Middle frontal gyrus (tissue), 1 donor: ENCODE measurements around the gene PLEKHD1.

Experiments used
- DNase-seq: peaks from one replicate; pipeline ENCODE4 v3.0.0-alpha.2; 2015; ENCODE audit warnings: low spot score; ENCODE audit errors: extremely low spot score

The PLEKHD1 gene

GRCh38 chr14:69518289-69519101 lies 34.0 kb downstream of the PLEKHD1 start:
- no peak for DNase-seq

GRCh38 chr14:69519204-69520100 lies 34.9 kb downstream of the PLEKHD1 start:
- no peak for DNase-seq

GRCh38 chr14:69522026-69522425 lies 37.5 kb downstream of the PLEKHD1 start:
- DNase-seq, result no peak

- no peak for DNase-seq
These were observed 41.4 kb downstream of the PLEKHD1 start for GRCh38 chr14:69525896-69526295.

GRCh38 chr14:69527635-69528034 lies 43.1 kb downstream of the PLEKHD1 start:
- DNase-seq, result no peak

DNA sequence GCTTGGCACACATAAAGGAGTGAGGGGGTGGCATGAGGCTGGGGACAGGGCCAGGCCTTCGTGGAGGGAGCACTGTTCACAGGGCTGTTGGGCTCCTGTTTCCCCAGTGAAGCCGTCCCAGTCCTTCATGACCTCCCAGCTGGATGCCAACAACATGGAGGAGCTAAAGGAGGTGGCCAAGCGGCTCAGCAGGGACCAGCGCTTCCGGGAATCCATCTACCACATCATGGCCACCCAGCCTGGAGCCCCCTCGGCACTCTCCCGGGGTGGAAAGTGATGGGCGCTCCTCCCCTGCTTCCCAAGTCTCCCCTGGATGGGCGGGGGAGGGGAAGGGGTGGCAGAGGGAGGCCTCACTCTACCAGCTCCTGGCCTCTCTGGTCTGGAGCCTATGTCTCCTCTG lies 43.6 kb downstream of the PLEKHD1 start:
- DNase-seq, result no peak

DNA sequence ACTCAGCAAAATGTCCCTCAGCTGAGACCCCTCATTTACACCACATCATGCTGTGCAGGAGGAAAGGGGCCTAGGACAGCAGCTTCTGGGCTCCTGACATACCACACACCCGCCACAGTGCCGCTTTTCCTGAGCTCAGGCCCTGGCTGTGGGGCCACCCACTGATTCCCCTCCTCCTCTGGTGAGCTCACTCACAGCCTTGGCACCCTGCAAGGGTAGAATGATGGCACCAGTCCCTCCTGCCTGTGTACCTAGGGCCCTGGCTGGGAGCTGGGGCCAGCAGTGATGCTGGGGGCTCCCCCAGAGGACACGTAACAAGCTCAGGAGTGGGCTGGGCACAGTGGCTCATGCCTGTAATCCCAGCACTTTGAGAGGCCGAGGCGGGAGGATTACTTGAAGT lies 44.4 kb downstream of the PLEKHD1 start:
- DNase-seq, result no peak

- DNase-seq, result no peak
These were observed 45.0 kb downstream of the PLEKHD1 start for GRCh38 chr14:69529563-69529962.

- DNase-seq, result no peak
These were observed 45.6 kb downstream of the PLEKHD1 start for GRCh38 chr14:69530095-69530494.

GRCh38 chr14:69531135-69531534 lies 46.6 kb downstream of the PLEKHD1 start:
- DNase-seq, result no peak

- no peak for DNase-seq
These were observed 48.2 kb downstream of the PLEKHD1 start for GRCh38 chr14:69532561-69533340.

GRCh38 chr14:69535230-69535848 lies 50.8 kb downstream of the PLEKHD1 start:
- DNase-seq, result peak; percentile 33

DNA sequence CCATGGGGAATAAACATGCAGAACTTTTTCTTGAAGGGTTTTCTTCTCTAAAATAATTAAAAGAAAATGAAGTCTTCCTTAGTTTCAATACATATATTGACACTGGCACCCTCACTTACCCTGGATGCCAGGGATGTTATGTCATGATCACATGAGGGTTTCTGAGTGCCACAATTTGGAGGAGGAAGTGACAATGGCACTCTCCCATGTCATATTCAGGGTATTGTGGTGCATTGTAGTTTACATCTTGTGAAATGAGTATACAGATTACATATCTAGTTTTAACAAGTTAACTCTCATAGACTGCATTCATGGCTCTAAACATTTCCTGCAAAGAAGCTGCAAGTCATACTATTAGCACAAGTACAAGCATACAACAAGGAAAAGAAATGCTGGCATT lies 52.4 kb downstream of the PLEKHD1 start:
- no peak for DNase-seq

GRCh38 chr14:69537900-69538299 lies 53.4 kb downstream of the PLEKHD1 start:
- no peak for DNase-seq

DNA sequence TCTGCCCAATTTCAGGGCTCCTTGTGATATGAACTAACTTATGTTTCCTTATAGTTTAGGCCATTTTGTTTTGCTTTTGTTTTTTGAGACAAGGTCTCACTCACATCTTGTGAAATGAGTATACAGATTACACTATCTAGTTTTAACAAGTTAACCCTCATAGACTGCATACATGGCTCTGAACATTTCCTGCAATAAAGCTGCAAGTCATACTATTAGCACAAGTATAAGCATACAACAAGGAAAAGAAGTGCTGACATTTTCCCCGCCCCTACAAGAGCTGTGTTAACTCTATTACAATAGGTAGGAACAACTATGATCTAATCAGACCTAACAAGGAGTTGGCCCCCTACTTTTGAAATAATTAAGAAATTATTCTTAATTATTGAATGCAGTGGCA lies 54.2 kb downstream of the PLEKHD1 start:
- no peak for DNase-seq

DNA sequence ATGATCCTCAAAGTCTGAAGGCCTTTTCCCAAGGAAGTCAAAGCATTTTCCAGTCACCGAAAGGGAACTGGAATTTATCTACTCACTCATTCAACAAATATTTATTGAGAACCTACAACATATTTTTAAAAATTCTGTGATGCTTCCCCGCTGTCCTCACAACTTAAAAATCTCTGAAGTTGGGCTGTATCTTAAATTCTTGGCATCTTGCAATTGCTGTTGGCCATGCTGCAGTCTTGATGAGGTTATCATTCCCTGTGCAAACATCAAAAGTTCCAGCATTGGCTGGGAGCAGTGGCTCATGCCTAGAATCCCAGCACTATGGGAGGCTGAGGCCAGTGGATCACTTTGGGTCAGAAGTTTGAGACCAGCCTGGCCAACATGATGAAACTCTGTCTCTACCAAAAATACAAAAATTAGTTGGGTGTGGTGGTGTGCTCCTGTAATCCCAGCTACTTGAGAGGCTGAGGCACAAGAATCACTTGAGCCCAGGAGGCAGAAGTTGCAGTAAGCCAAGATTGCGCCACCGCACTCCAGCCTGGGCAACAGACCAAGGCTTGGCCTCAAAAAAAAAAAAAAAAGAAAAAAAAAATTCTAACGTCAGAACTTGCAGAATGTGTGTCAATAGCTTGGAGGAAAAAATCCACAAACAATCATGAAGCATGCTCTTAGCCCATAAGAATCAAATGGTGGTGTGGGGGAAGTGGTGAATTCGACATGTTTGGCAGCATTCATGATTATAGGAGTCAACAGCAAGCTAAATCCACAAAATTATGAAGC lies 55.3 kb downstream of the PLEKHD1 start:
- DNase-seq, result no peak

DNA sequence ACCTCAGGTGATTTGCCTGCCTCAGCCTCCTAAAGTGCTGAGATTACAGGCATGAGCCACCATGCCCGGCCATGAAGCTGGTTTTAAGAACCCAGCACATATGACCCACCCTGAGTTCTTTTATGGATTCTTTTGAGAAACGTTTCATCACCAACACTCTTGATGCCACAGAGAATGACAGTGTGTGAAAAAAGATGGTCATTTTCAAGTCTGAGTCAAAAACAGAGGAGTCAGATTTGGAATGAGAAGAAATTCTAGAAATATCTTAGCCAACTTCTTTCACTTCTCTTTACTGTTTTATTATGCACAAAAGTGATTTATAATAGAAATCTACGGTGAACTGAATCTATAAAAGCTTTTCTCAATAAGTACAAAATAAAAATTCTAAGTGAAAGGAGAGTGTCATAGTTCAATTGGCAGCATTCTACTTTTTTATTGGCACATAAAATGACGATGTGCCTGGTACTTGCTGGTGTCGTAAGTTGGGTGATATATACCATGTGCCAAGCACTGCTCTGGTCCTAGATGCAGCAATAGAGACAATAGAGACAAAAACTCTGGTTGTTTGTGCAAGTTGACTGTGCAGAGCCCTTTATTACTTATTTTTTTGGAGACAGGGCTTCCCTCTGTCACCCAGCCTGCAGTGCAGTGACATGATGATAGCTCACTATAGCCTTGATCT lies 56.3 kb downstream of the PLEKHD1 start:
- DNase-seq, result no peak

DNA sequence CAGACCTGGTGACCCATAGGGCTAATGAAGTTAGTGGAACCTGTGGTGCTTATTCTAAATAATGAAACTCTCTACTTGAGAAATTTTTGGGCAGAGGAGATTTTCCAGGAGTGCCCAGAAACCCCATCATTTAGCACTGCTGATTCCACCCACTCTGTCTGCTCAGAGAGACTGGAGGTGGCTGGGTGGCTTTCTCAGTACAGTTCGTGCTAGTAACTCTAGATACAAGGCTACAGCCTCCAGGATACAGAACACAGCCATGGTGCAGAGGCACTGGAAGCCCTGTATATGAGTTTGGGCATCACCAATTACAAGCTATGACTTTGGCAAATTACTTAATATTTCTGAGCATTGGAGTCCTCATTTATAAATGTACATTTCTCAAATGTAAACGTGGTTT lies 57.8 kb downstream of the PLEKHD1 start:
- peak; percentile 37 for DNase-seq

- DNase-seq, result no peak
These were observed 59.0 kb downstream of the PLEKHD1 start for GRCh38 chr14:69543341-69544115.
